Activated naive CD4-positive, alpha-beta T cell treated with anti-CD3 and anti-CD28 coated beads, Interleukin-2, amount 50 U/mL, for 16 hours (primary cell): ENCODE results near the gene WARS2.

Experiments
- DNase-seq: peaks from one replicate; pipeline ENCODE4 v3.0.0-alpha.2; 2020

Gene WARS2

DNA sequence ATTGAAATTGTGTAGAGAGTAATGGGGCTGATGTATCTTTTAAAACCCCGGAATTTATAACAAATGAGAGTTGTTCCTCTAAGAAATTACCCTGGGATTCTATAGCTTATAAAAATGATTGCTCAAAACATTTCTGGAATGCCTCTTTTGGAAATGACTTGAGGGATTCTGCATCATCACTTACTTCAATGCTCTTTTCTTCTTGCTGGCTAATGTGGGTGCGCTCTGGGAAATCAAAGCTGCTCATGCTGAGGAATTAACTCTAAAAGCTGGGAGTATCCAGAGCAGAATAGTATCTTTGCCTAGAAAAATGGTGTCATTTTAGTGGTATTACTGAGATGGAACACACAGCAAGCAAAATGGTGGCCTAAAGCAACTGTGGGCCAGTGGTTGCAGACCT is 129.3 kb downstream of the WARS2 start:
- DNase-seq = no peak

DNA sequence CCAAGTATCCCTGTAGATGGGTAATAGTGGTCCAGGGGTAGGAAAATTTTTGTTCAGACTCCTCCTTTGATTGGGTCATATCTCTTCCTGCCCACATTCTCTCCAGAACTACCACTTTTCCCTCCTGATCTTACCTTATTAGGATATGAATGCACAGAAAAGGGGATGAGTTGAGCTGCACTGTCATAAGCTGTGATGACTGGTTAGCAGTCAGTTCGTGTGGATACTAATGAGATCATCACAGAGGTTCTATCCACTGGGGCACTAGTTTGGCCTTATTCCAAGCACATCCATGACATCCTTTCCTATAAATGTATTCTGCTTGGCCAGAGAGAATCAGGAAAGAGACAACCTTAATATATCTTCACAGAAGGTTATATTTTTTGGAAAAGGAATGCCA is 130.3 kb downstream of the WARS2 start:
- no peak for DNase-seq

DNA sequence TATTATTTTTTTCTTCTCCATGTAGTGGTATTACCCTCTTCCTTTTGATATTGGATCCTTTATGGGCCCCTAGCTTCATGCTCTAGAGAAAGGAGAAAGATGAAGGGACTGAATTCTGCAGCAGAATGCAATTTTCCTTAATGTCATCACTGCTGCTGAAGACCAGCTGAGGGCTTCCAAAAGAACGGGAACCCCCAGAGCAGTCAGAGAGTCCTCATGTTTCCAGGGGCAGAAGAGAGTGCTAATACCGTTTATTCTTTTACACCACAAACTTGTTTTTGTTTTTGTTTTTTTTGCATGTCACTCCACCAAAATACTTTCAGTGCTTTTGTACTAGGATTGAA is 131.2 kb downstream of the WARS2 start:
- no peak for DNase-seq

DNA sequence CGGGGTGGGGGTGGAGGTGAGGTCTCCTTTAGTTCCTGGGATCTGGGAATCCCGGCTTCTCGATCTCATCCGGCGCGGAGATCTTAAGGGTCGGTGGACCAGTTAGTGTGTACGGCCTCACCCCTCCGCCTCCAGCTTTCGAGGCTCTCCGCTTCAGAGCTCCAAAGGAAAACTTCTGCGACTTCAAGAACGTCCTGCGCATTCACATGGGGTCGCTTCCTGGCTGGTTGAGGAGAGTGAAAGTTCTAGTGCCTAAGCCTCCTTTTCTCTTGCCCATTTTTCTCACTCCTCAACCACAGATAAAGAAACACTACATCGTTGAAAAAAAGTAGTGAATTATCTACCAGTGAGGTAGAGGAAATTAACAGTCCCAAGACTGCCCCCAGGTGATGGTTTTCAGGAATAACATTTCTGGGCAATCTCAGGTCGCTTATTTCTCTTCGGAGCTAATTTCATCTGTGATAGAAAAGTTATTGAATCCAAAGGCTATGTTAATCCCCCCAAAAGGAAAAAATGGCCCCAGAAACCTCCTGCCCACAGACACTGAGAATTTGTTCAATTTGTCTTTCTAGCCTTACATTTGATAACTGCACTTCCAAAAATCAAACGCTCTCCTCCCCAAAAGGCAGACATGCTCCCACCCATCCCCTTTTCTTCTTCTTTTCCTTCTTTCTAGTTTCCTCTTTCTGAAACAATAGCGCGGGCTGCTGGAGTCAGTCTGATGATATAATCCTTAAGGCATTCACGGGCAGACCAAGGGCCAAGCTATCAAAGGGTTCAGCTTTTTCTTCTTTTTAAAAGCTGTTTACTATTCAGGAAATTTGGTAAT is 131.8 kb downstream of the WARS2 start:
- DNase-seq = no peak

DNA sequence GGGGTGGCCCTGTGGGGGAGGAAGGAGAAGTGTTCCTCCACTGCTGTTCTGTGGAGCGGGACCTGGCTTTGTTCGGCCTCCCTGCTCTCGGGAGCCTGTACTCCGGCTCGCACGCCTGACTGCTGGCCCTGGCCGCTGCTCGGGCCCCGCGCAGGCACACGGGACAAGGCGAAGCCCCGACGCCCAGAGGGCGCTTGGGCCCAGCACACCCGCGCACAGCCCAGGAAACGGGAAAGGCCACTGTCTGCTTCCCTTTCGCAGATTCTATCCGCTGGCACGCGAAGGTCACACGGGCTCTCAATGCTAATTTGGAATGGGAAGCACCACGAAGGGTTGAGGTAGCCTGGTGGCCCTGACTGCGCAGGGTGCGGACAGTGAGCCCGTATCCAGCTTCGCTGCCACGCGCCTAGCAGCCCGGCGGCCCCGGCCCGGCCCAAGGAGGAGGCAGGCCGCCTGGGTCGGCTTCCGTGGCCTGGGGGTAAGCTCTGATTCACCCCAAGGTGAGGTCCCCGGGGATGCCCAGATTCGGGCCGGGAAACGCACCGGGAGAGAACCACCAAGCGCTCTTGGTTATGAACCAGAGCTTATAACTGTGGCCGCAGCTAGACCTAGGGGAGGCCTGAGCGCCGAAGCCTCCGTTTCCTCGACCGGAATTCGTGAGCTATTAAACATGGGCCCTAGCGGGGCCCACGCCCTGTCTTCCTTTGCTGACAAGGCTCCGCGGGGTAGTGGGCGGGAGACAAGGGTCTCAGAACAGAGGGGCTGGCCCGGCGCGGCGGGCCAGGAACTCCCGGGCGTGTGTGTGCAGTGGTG is 132.6 kb downstream of the WARS2 start:
- no peak for DNase-seq

DNA sequence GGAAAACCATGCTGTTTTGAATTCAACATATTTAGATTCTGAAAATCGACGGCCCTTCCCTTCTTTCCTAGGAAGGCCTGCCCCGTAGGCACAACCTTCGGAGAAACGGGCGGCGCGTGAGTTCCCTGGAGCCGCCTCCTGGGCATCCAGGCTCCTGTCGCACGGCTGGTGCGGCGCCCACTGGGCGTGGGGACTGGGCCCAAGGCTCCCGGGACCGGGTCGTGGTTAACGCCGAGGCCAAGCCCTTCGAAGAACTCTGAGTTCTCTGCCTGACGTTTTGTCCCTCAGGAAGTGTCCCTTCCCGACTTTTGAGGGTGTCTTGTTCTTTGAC is 133.1 kb downstream of the WARS2 start:
- DNase-seq = no peak

DNA sequence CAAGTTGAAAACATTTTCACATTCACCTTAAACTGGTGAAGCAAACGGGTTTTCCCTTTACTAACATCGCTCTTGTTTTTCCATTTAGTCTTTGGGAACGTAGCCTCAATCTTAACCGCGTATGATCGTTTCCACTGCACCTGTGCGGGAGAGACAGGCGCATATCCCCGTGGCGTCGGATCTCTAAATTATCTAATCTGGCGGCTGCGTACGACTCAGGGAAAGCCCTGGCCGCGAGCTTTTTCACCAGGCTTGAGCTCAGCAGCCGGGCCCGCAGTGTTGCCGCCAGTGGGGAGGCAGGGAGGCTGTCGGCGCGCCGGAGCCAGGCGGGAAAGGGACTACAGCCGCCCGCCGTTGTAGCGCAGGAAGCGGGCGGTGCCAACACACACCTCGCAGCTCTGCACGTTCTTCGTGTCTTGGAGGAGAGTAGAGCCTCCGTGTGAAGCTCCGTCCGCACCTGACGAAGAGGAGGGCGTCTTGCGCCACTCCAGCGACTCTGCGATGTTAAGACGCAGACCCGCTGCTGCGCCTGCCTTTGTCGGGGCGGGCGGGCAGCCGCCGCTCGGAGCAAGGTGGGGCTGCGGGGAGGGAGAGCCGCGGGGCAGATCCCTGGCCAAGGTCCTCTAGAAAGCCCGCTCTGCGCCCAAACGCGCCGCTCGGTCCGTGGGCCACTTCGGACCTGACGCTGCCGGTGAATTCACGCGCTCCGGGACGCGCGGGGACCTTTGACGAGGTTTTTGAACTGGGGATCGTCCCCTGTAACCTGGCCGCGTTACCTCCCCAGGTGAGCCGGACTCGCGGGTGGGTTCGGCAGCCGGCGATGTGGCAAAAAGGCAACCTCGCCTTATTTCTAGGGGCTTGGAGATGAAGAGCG is 133.8 kb downstream of the WARS2 start:
- DNase-seq = no peak

DNA sequence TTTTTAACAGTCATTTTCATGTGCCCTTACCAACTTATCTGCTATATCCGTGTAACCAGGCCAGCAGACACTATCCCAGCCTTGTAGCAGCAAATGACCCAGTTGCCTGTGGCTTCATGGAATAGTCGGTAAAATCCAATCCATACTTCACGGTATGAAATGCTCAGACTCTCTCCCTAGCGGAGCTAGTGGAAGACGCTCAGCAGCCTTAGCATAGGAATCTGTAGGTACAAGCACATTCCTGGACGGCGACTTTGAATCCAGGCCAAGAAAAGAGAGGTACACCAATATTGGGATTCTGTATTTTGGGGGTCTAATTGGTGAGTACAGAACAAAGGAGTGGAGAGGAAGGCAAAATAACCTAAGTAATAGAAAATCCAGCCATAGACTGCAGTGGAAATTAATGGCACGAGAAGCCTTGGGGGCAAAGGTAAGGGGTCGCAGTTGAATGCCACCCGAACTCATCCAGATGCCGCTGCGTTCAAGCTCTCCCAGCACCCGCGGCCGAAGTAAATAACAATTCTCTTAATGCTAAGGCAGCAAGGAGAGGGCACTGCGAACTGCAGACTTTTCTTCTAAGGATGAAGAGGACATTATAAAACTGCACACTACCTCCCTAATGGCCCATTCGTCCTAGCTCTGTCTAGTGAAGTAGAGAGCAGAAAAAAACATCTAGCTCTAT is 134.6 kb downstream of the WARS2 start:
- no peak for DNase-seq

DNA sequence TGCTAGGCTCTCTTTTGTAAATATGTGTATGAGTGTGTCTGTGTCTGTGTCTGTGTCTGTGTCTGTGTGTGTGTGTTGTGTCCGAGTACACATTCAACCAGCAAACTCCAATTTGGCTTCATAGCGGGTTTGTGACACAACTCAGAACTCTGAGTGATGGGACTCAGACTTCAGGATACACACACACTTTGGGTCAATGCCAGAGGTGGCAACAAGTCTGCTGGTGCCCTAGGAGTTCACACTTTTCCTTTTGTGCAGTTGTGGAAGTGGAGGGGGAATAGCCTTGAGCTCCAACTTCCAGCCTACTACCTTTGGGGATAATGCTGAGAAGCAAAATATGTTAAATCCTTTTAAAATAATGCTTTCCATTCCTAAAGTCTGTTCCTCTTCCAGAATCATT is 135.7 kb downstream of the WARS2 start:
- no peak for DNase-seq

DNA sequence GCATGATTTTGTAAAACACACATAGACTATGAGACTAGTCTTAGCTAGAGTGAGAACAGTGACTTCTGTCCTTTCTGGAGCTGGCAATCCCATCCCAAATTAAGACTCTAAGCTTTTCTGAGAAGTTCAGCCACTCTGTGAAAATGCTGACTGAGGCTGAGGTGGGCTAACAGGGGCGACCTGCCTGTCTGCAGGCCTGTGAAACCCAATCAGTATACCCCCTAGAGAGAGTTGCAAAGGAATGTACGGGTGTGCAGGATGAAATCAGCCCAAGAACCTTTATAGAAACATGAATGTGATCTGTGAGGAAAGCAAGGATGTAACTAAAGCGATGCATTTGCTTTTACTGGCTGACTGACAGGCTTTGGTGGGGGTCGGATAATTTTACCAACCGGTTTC is 136.3 kb downstream of the WARS2 start:
- no peak for DNase-seq

DNA sequence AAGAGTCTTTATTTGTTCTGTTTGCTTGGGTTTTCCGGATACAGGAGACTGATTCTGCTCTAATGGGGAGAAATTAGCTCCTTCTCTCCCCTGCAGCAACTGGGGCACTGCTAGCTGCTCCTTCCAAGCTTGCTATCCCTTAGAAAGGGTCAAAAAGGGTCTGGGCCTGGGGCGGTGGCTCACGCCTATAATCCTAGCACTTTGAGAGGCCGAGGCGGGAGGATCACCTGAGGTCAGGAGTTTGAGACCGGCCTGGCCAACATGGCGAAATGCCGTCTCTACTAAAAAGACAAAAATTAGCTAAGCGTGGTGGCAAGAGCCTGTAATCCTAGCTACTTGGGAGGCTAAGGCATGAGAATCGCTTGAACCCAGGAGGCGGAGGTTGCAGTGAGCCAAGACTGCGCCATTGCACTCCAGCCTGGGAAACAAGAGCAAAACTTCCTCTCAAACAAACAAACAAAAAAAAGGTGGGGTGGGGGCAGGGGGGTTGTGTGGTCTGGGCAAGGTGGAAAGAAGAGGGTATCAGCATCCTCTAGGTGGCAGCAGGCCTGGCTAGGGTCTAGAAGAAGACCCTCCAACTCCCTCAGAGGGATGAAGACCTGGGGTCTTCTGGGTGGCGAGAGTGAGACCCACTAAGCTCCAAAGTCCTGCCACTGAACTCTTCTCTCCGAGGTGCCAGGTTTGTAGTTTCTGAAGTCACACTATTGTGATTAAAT is 136.9 kb downstream of the WARS2 start:
- no peak for DNase-seq

DNA sequence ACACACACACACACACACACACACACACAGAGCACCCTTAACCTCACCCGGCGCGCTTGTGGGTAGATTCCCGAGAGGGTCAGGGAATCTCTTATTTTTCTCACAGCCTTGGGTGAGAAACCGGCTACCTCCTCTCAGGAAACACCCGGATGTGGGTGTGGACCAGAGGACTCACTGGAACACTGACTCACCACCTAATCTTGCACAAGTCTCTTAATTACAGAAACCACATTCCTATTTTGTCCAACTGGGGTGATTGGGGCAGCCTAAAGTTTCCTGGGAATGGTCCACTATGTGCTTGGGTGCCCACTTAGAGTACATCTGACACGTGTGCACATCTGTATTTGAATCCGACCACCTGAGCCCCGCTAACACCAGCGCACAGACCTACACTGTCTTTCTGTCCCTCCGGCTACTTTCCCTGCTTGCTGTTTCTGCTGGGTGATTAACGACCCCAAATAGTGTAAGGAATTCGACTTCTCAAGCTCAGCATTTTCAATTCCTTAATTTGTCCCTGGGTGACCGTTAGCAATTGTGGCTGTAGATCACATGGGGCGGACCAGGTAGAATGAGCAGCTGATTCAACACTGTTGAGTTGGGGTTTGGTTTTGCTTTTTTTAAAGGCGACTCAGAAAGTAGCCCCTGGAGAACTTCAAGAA is 138.3 kb downstream of the WARS2 start:
- DNase-seq = no peak

DNA sequence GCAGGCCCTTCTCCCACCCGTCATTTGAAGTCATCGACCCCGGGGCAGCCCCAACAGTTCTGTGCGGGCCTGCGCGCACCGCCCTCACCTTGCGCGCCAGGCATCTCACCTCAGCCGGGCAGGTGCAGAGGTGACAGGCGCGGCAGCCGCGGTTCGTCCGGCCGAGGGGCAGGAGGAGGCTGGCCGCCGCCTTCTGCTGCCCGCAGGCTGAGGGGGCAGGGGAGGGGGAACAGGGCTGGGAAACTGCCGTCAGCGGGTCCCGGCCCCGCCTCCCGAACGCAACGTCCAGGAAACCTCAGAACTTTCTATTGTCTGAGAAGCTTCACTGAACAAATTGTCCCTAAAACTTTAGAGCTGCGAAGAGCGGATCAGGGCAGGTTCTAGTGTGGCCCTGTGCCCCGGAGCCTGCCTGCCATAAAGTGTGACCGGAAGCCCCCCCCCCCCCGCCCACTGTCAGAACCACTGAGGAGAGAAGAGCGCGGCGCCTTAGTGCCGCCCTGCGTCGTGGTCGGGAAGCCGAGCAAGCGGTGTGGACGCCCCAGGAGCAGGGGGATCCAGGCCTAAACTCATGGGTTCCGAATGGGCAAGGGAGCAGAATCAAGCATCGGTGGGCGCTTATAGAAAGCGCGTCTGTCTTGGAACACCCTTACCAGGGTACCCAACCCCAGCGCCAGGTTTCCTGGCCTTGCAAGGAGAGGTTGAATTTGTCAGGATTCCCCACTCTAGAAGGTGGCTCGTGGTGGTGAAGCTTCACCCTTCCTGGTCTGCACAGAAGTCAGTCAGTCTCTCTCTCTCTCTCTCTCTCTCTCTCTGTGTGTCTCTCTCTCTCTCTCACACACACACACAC is 139.0 kb downstream of the WARS2 start:
- no peak for DNase-seq

DNA sequence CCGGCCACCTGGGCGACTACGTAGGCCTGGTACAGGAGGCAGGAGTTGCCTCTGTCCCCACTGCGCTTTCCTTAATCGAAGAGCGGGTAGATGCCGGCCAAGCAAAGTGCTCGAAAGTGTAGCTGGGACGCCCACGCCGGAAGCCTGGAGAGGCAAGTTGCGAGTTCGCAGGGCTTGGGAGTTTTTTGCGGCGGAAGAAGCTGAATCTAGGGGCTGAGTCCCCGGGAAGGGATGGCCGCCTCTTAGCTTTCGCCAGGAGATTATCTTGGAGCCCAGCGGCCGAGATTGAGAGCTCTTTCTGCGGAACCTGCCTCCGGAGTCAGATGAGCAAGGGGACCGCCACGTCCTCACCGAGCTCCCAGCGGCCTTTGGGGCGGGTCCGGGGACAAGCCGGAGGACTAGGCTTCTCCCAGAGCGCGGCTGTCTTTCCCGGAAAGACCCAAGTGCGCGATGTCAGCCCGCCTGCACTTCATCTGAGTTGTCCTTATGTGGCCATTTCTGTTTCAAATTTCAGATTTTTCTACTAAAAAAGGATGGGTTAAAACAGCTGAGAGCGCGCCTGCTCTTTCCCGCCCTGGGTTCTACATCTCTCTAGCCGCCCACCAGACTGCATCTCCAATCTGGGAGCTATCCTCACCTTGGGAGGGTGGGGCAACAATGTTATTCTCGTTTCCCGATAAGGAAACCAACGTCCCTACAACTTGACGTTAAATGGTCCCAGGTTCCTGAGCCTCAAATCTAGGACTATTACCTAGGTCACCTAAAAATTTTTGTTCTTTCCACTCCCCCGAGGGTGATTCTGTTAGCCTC is 139.9 kb downstream of the WARS2 start:
- no peak for DNase-seq

DNA sequence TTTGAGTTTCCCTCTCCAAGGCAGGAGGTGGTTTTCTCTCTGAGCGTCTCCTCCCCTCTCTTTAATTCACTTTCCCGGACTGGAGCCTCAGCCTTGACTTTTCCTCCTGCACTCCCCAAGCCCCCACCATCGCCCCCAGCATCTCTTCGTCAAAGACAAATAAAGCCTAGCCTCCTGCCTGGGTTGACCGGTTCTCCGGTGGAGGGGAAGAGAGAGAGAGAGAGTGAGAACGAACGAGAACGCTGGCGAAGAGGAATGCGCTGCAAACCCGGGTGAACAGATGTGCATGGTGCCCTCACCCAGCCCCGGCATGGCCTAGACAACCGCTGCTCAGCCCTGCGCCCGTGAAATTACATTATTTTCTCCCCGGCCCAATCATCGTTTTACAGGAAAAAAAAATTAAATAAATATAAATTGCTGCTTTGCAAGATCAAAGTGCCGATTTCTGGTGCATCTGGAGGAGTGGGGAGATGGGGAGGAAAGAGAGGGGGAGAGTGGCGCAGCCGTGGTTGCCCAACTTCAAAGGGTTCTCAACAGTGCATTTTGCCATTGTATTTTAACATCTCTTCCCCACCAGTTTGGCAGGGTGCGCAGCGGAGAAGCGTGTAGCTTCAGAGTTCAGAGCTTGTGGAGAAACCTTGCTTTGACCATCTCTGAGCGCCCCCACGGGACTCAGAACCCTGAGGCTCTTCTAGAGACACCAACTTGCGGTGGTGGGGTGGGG is 140.9 kb downstream of the WARS2 start:
- DNase-seq = no peak

DNA sequence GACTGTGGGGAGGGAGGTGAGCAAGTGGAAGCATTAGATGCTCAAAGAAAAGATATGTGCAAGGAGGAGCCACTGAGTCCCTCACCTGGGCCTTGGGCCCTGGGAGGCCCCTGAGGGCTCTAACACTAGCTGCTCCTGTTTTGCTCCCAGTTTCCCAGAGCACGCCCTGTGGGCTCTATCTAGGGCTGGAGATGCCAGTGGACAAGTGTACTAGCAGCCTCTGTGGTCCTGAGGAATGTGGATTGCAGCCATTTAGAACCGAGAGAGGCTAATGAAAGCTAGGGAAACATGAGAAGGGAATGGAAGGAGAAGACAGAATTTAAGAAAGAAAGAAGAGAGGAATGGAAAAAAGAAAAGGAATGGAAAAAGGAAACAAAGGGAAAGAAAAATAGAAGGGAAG is 142.3 kb downstream of the WARS2 start:
- DNase-seq = no peak

DNA sequence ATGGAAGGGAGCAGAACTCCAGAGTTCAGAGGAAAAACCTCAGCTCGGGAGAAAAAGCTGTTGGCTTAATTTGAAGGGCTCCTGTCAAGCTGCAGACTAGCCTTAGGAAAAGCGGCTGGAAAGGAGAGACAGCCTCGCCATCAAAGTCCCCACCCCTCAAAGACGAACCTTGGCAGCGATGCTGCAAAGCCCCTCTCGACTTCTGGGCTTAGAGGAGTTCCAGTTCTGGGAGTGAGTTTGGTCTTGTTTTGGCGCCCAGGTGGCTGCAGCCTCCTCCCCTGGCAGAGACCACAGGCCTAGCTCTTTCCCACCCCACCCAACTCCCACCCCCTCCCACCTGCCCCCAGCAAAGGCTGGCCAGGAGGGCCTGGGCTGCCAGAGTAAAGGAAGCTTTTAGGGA is 143.2 kb downstream of the WARS2 start:
- no peak for DNase-seq

DNA sequence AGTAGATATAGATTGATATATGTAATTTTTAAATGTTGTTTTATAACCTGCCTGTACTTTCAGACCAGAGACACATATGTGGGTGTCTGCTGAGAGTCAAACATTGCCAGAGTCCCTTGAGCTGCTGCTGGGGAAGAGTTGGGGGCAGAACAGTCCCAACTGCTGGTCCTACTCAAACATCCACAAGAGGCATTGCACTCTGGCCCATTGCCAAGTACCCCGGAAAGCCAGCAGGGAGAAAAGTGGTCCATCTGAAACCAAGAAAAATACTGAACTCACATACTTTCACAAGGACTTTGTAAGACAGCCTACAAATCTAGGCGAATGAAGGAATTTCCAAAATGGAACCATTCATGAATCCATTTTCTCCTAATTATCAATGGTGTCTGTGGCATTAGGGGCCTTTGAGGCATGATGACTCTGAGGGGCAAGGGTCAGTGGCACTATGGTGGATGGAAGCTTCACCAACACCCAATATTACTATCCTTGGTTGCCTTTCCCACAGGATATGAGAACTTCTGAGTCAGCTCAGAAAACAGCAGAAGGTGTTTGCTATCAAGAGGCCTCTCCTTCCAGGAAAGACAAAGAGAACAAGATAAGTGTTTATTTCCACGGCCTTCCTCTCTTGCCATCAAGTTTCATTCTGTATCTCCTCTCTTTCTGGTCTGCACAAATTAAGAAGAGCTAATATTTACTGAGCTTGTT is 145.0 kb downstream of the WARS2 start:
- no peak for DNase-seq

DNA sequence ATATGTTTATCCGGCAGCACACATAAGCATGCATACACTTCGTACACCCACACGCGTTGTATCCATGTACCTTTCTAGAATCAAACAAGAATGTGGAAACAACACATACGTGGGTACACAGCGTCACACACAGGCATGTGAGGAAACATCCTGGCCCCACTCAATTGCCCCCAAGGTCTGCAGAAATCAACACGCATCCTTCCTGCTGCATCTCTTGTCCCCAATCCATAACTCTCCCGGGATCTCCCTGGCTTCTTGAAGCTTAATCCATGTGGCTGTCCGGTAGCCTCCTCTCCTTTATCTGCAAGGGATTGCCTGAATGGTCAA is 146.8 kb downstream of the WARS2 start:
- no peak for DNase-seq
